ENCODE measurements around the gene FUT8.

Gene FUT8

GRCh38 chr14:65772921-65773574 is 360.5 kb downstream of the FUT8 start:
- no peak for DNase-seq (ENCODE audit: low spot score)

- DNase-seq (ENCODE audit: low spot score) = no peak
These were observed 361.5 kb downstream of the FUT8 start for GRCh38 chr14:65774041-65774440.

GRCh38 chr14:65776193-65776852 is 363.8 kb downstream of the FUT8 start:
- DNase-seq (ENCODE audit: low spot score) = no peak

GRCh38 chr14:65780566-65780965 is 368.0 kb downstream of the FUT8 start:
- DNase-seq (ENCODE audit: low spot score) = no peak

GRCh38 chr14:65783101-65783500 is 370.6 kb downstream of the FUT8 start:
- DNase-seq (ENCODE audit: low spot score) = no peak

- DNase-seq (ENCODE audit: low spot score) = no peak
These were observed 371.0 kb downstream of the FUT8 start for GRCh38 chr14:65783576-65783975.

GRCh38 chr14:65784574-65784973 is 372.0 kb downstream of the FUT8 start:
- no peak for DNase-seq (ENCODE audit: low spot score)

- DNase-seq (ENCODE audit: low spot score) = no peak
These were observed 374.9 kb downstream of the FUT8 start for GRCh38 chr14:65787461-65787860.

- DNase-seq (ENCODE audit: low spot score) = no peak
These were observed 376.3 kb downstream of the FUT8 start for GRCh38 chr14:65788876-65789275.

GRCh38 chr14:65789363-65789762 is 376.8 kb downstream of the FUT8 start:
- DNase-seq (ENCODE audit: low spot score) = no peak

GRCh38 chr14:65790172-65790815 is 377.8 kb downstream of the FUT8 start:
- no peak for DNase-seq (ENCODE audit: low spot score)

GRCh38 chr14:65791191-65791981 is 378.9 kb downstream of the FUT8 start:
- DNase-seq (ENCODE audit: low spot score) = no peak

- DNase-seq (ENCODE audit: low spot score) = no peak
These were observed 379.8 kb downstream of the FUT8 start for GRCh38 chr14:65792208-65792905.
